Measurements from ENCODE around the gene GARS1.
"Not testable (repeated sequence)": the region's sequence is repeated elsewhere in the genome, so short reads cannot be mapped to it uniquely, and the experiment has no call there.

GARS1 gene

DNA sequence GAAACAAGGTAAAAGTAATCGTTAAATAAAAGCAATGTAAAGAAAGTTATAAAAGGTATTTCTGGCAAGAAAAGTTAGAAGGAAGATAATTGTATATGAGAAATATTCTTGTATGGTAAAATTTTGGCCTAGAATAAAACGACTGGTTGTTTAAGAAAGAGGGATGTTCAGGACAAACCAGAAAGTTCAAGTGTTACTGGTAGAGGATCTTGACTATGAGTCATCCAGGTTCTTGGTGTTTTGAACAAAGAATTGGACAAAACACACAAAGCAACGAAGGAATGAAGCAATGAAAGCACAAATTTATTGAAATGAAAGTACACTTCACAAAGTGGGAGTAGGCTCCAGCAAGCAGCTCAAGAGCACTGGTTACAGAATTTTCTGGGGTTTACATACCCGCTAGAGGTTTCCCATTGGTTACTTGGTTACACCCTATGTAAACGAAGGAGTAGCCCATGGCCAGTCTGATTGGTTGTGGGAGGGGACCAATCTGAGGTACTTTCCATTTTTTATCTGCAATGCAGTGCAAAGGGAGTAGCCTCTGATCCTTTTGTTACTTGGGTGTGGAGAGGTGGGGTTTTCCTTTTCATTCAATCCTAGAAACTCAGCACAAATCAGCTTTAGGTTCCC lies 22.4 kb upstream of the GARS1 start:
- no peak for DNase-seq

DNA sequence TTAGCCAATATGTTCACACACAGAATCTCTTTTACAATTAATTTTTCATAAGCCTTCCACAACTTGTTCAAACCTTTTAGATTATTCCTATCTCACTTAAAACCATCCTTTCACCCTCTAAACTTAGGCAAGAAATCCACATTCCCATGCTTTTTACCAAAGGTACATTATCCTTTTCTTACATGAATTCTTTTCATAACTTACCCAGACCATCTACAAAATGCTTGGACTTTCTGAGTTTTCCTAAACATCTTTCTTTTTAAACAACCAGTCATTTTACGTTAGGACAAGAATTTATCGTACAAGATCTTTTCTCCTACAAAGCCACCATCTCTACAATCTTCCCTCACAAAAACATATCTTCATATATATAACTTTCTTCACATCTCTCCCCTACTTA lies 18.8 kb upstream of the GARS1 start:
- DNase-seq, result no peak

DNA sequence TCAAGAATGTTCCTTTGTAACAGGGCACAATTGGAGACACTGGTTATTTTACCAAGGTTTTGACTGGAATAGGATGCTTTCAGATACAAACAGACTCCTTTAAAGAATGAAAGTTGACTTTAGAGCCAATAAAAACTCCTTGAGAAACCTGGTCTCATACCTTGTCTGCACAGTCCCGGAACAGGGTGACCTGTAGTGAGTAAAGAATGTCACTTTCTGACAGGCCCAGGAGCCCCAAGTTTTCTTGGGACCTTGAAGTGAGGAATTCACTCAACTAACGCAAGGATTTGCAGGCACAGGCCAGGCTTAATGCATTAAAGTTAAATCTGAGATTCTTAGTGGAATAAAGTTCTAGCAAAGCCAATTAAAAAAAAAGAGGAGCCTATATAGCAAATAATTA lies 11.5 kb upstream of the GARS1 start:
- DNase-seq, result no peak

DNA sequence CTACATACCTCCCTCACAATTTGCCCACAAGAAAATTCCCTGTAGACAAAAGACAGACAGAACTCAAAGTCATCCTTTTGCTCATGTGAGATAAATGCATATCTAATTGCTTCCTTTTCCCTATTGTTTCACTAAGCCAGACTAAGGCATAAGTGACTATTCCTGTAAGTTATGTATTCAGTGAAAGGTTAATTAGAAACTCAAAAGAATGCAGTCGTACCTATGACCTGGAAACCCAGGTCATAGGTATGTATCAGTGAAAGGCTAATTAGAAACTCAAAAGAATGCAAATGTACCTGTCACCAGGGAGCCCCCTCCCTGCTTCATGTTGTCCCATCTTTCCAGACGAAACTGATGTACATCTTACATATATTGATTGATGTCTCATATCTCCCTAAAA lies 10.3 kb upstream of the GARS1 start:
- DNase-seq, result no peak

DNA sequence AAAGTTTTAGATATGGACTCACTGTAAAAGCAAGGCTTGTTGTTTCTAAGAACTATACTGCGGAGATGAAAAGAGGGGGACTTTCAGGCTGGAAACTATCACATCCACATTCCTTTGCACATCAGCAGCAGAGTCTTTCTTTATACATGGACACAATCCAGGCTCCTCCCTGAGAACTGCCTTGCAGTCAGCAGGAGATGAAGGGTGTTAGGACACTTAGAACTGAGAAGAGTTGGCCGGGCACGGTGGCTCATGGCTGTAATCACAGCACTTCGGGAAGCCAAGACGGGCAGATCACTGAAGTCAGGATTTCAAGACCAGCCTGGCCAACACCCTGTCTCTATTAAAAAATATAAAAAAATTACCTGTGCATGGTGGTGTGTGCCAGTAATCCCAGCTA lies 9.7 kb upstream of the GARS1 start:
- DNase-seq, result no peak

DNA sequence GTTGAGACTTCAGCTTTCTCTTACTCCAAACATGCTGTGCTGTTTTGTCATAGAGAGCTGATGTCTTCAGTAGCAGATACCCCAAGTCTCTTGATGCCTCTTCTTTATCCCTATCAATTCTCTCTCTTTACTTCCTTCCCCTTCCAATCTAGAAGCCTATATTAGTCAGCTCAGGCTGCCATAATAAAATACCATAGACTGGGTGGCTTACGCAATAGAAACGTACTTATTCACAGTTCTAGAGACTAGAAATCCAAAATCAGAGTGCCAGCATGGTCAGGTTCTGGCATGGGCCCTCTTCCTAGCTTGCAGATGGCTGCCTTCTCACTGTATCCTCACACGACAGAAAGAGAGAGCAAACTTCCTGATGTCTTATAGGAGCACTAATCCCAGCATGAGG lies 9.0 kb upstream of the GARS1 start:
- DNase-seq, result no peak

DNA sequence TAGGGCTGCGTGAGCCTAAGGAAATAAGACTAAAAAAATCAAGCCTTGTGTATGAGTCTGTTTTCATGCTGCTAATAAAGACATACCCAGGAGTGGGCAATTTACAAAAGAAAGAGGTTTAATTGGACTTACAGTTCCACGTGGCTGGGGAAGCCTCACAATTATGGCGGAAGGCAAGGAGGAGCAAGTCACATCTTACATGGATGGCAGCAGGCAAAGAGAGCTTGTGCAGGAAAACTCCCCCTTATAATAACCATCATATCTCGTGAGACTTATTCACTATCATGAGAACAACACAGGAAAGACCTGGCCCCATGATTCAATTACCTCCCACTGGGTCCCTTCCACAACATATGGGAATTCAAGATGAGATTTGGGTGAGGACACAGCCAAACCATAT lies 7.1 kb upstream of the GARS1 start:
- not testable (repeated sequence) for DNase-seq

DNA sequence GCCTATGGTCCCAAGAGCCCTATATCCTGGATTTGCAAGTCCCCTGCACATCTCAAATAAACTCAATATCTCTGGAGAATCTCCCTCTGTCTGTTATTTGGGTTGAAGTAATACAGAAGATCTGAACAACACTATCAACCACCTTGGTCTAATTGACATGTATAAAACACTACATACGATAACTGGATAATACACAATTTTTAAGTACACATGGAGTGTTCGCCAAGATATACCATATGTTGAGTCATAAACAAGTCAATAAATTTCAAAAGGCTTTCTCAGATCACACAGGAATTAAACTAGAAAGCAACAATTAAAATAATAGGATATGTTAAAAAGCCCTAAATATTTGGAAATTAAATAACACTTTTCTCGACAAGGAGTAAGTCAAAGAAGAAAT lies 5.6 kb upstream of the GARS1 start:
- DNase-seq, result no peak

DNA sequence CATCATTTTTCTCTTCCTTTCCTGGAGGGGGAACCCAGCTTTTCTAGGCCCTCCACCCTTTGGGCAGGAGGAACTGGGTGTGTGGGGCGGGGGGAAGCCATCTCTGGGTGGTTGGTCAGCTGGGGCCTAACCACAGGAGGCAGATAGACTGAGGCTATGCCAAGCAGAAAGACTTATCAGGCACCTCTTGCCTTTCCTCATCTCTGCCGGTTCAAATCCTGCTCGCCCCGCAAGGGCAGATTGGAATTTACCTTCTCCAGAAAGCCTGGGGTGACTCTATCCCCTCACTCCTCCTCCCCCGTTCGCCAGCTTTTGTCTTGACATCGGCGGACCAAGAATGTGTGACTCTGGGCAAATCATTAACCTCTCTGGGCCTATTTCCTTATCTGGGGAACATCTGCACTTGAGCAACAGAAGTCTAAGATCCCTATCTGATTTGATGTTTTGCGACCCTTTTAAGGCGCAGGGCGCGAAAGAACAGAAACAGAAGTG lies 584 bp upstream of the GARS1 start:
- peak in 28 of 58 donors; percentile 7 to 60 (median 36) for DNase-seq

DNA sequence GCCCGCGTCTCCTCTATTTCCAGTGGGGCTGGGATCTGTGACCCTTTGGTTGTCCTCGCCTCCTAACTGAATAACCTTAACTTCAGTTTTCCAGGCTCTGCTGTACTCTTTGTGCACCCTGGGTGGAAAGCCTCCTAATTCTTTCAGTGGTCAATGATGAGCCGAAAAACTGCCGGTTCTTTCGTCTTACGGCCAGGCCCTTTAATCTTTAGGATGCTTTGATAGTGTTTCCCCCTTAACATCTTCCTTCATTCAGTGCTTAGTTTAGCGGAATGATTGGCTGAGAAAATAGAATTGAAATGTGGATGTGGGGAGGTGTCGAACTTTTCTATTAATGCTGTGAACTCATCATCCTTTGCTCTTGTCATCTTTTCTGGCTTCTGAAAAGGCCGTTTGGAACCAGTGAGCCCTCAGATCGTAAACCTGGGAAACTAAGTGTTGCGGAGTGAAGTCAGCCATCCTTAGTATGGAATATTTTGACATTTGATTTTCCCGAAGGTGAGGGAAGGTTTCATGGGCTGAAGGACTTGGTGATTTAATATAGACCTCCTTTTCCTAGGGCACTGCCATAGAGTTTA lies 847 bp downstream of the GARS1 start:
- DNase-seq, result no peak

DNA sequence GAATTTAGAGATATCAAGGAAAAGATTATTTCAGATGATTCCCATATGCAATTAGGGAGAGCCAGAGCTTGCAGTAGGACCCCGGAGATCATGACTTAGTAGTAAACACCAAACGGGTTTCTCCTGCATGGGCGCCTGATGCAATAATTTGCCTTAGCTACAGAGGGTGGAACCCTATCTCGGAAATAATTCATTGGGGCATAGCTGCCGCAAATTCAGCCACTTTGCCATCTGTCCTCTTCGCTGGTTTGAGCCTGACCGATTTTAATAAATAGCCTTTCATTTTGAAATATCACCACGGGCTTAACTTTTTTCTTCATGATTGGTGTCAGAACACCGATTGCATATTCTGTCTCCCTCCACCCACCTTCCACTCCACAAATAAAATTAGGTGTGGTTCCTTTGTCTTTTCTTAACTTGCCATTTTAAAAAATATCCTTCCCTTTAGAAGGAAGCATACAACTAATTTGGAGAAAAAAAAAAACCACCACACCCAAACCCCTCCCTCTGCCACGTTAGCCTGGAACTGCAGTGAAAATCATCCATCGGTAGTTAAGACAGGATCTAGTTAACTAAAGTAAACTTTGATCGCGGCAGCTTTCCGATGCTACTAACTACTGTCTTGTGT lies 1.4 kb downstream of the GARS1 start:
- no peak for DNase-seq

DNA sequence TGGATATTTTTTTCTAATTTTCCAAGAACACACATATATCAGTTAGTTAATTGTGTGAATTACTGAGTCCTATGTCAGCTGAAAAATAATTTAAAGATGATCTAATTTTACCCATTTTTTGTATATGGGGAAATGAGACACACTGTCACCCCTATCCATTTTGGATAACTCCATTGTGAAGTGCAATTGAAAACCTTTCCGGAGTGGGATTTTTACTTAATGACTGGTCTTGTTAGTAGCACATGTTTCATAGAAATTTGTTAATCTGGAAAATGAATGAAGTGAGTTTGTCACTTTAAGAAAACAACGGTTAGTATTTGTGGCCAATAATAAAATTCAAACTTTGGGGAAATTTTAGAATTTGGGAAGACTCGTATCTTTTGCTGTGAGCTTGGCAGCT lies 2.0 kb downstream of the GARS1 start:
- no peak for DNase-seq

DNA sequence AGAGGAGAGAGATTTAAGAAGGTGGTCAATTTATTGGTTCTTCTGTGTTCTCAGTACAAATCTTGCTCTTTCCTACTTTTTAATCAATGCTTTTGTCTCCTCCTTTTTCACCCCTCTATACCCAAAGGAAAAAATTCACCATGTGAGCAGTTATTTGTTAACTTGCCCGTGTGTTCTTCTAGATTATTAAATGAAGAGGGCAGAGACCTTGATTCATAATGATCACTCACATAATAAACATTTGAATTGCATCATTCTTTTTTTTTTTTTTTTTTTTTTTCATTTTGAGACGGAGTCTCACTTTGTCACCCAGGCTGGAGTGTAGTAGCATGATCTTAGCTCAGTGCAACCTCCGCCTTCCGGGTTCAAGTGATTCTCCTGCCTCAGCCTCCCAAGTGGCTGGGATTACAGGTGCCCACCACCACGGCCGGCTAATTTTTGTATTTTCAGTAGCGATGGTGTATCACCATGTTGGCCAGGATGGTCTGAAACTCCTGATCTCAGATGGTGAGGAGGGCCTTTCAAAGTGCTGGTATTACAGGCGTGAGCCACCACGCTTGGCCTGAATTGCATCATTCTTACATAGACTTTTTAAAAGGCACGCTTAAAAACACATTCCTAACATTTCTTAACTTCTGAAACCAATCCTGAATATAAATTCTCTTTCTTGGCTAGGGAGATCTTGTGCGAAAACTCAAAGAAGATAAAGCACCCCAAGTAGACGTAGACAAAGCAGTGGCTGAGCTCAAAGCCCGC lies 3.6 kb downstream of the GARS1 start:
- DNase-seq, result no peak

DNA sequence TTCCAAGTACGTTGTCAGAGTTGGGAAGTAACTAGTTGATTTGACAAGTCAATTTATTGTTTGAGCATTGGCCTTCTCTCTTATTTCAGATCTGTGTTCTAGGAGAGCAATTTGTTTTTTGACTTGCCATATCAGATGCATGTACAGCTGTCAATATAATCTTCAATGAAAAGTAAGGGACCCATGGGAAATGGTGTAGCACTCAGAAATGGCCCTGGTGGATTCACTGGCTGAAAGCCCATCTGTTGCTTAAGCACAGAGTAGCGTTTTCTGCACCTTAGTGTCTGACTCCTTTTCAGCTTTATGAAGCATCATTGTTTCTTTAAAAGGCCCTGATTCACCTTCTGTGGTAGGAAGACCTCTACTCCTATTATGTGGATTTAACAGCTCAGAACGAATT lies 10.2 kb downstream of the GARS1 start:
- DNase-seq, result no peak

DNA sequence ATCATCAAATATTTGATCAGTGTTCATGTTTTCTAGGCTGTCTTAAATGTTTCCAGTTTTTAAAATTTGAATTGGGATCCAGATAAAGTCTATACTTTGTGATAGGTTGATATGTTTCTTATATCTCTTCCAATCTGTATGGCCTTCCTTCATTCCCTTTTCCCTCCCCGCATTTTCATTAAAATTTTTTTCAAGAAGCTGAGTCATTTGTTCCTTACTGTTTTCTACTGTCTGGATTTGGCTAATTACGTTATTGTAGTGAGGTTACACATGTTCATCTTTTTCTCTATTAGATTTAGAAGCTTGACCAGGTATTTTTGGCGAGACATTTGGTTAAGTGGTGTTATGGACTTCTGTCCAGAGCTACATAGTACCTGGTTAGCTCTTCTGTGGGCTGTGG lies 11.2 kb downstream of the GARS1 start:
- no peak for DNase-seq

DNA sequence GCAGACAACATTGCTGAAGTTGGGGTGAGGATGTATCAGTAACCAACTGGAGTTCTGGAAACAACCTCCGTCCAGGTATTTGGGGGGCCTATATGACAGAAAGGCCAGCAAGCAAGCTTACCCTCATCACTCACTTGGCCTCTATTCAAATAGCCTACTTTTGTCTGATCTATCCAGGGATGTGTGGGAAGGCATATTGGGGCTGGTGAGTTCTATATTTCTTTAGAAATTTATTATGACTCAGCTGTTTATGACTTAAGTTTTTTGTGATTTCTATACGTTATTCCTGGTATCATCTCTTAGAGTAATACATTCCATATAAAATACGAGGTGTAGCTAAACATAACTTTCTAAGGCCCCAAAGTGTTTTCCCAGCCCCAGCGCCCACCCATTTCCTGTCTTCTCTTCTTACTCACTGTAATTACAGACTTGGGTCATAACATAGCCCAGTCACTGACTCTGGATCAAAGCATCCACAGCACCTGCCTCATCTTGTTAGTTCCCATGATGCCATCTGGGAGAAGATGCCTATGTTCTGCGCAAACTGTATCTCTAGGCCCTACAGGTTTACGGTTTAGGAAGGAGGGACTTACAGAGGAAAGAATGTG lies 18.1 kb downstream of the GARS1 start:
- no peak for DNase-seq

DNA sequence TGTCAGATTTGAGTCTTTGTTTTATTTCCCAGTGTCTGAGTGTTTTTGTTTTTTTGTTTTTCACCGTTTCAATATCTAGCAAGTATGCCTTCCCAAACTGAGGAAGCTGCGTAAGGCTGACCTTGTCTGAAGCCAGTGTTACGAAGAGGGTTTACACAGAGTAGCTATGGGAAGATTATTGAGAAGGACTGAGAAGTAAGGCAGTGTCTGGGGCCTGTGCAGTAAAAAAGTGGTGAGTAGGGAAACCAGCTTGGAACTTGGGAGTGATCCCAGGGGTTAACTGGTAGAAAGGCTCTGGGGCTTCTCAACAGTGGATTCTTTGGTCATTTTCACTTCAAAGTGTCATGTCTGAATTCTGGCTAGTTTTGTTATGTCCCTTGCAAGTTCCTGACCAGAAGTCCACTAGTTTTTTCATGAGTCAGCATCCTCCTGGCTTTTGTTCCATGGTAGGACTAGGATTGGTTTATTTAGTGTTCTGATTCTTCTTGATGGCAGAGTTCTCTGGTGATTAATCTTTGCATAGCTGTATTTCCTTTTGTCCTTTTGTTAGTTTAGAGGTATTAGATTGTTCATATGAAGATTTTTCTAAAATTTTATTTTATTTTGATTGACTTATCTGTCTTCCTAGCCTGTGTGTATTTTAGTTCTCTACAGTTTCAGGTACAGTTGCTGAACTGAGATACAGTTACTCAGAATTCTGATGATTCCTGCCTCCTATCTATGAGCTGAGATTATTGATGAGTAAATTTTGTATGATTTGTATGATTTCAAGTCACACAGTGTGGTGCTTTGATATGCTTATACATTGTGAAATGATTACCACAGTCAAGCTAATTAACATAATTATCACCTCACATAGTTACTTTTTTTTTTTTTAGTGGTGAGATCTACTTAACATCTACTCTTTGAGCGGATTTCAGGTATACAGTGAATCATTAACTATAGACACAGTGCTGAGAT lies 19.0 kb downstream of the GARS1 start:
- DNase-seq, result no peak

DNA sequence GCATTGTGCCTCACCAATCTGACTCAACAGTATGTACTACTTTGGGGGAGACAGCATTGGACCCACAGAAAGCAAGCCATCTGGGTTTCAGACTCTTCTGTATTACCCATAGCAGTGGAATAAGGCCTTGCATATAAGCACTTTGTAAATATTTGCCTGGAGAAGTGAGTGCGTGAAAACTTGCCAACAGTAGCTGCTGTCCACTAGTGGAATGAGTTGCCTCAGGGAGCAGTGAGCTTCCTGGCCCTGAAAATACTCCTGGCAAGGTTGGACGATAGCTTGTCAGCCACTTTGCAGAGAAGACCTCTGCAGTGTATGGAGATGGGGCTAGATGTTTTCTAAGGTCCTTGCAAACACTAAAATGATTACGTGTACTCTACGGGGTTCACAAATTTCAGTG lies 21.6 kb downstream of the GARS1 start:
- no peak for DNase-seq

DNA sequence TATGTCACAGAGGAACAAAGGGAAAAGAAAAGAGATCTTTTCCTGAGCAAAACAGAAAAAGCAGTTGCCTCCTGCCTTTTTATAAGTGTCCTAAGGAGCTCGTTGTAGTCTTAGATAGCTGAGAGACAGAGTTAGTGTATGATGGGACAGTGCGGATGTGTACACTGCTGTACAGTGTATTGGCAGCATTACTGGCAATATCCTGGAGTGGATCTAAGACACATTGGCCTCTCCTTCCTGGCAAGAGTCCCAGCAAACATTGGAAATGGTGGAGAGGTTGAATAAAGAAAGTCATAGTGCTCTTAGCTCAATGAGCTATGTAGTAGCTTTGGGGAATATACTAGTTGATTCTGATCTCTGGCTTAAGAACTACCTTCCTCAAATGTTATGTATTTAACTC lies 22.7 kb downstream of the GARS1 start:
- no peak for DNase-seq

DNA sequence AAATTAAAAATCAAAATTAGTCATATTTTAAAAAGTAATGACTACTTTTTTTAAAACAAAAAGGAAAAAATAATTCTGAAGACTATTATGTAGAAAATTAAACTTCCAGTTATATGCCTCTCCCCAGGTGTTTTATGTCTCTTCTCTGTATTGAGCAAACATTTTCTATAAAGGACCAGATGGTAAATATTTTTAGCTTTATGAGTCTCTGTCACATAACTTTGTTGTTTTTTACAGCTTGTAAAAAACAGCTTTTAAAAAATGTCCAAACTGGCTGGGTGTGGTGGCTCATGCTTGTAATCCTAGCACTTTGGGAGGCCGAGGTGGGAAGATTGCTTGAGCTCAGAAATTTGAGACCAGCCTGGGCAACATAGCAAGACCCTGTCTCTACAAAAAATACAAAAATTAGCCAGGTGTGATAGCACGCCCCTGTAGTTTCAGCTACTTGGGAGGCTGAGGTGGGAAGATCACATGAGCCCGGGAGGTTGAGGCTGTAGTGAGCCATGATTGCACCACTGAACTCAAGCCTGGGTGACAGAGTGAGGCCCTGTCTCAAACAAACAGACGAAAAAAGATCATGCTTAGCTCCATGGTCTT lies 23.5 kb downstream of the GARS1 start:
- DNase-seq, result no peak

Data from anterior cingulate cortex (tissue), 58 donors.